ENCODE measurements around the gene TMPRSS9.

The TMPRSS9 gene

GRCh38 chr19:2436384-2436783, 76.3 kb downstream of the TMPRSS9 start:
- H3K27me3 Mint-ChIP-seq = no peaks in the 10 kb centered on the region
- no peak overlapping the region for H3K4me3 Mint-ChIP-seq
- peaks cover 75% of the 10 kb centered on the region for H3K36me3 Mint-ChIP-seq (ENCODE audit: low read depth)
- no peak overlapping the region for H3K27ac Mint-ChIP-seq
- intact Hi-C loops (cut with micrococcal nuclease) = no loop called here
- H3K9me3 Mint-ChIP-seq = no peaks in the 10 kb centered on the region
- H3K4me1 Mint-ChIP-seq (ENCODE audit: low read depth) = no peaks in the 10 kb centered on the region

GRCh38 chr19:2436926-2437325, 76.9 kb downstream of the TMPRSS9 start:
- intact Hi-C loops (cut with micrococcal nuclease) = no loop called here
- H3K9me3 Mint-ChIP-seq = no peaks in the 10 kb centered on the region
- H3K4me3 Mint-ChIP-seq = no peak overlapping the region
- no peaks in the 10 kb centered on the region for H3K4me1 Mint-ChIP-seq (ENCODE audit: low read depth)
- H3K27ac Mint-ChIP-seq = no peak overlapping the region
- H3K36me3 Mint-ChIP-seq (ENCODE audit: low read depth) = peaks cover 75% of the 10 kb centered on the region
- no peaks in the 10 kb centered on the region for H3K27me3 Mint-ChIP-seq

- Mint-ChIP-seq H3K4me3 (no peak overlapping the region), H3K27me3 (no peaks in the 10 kb centered on the region), H3K4me1 (ENCODE audit: low read depth) (no peaks in the 10 kb centered on the region), H3K27ac (no peak overlapping the region), H3K36me3 (ENCODE audit: low read depth) (peaks cover 77% of the 10 kb centered on the region), H3K9me3 (no peaks in the 10 kb centered on the region)
- intact Hi-C loops (cut with micrococcal nuclease) = no loop called here
Observed at GRCh38 chr19:2438178-2438577, 78.1 kb downstream of the TMPRSS9 start.

- Mint-ChIP-seq H3K4me3 (no peak overlapping the region), H3K36me3 (ENCODE audit: low read depth) (peaks cover 73% of the 10 kb centered on the region), H3K9me3 (no peaks in the 10 kb centered on the region), H3K4me1 (ENCODE audit: low read depth) (no peaks in the 10 kb centered on the region), H3K27ac (no peak overlapping the region), H3K27me3 (no peaks in the 10 kb centered on the region)
- intact Hi-C loops (cut with micrococcal nuclease) = no loop called here
Observed at GRCh38 chr19:2440515-2440914, 80.5 kb downstream of the TMPRSS9 start.

GRCh38 chr19:2441096-2441752, 81.2 kb downstream of the TMPRSS9 start:
- Mint-ChIP-seq H3K4me1 (ENCODE audit: low read depth) (peaks cover 2% of the 10 kb centered on the region), H3K9me3 (no peaks in the 10 kb centered on the region), H3K4me3 (no peak overlapping the region), H3K27ac (no peak overlapping the region), H3K36me3 (ENCODE audit: low read depth) (peaks cover 71% of the 10 kb centered on the region), H3K27me3 (no peaks in the 10 kb centered on the region)
- intact Hi-C loops (cut with micrococcal nuclease) = no loop called here

GRCh38 chr19:2443116-2443784, 83.2 kb downstream of the TMPRSS9 start:
- Mint-ChIP-seq H3K36me3 (ENCODE audit: low read depth) (peaks cover 57% of the 10 kb centered on the region), H3K27me3 (no peaks in the 10 kb centered on the region), H3K4me3 (no peak overlapping the region), H3K27ac (no peak overlapping the region), H3K4me1 (ENCODE audit: low read depth) (peaks cover 9% of the 10 kb centered on the region), H3K9me3 (no peaks in the 10 kb centered on the region)
- intact Hi-C loops (cut with micrococcal nuclease) = no loop called here

- Mint-ChIP-seq H3K4me1 (ENCODE audit: low read depth) (peaks cover 9% of the 10 kb centered on the region), H3K36me3 (ENCODE audit: low read depth) (peaks cover 55% of the 10 kb centered on the region), H3K27ac (no peak overlapping the region), H3K27me3 (no peaks in the 10 kb centered on the region), H3K4me3 (no peak overlapping the region), H3K9me3 (no peaks in the 10 kb centered on the region)
- intact Hi-C loops (cut with micrococcal nuclease) = no loop called here
Observed at GRCh38 chr19:2443785-2444182, 83.7 kb downstream of the TMPRSS9 start.

GRCh38 chr19:2444251-2445002, 84.4 kb downstream of the TMPRSS9 start:
- no peaks in the 10 kb centered on the region for H3K27me3 Mint-ChIP-seq
- H3K4me3 Mint-ChIP-seq = no peak overlapping the region
- peaks cover 55% of the 10 kb centered on the region for H3K36me3 Mint-ChIP-seq (ENCODE audit: low read depth)
- no peaks in the 10 kb centered on the region for H3K9me3 Mint-ChIP-seq
- H3K4me1 Mint-ChIP-seq (ENCODE audit: low read depth) = peaks cover 9% of the 10 kb centered on the region
- intact Hi-C loops (cut with micrococcal nuclease) = no loop called here
- H3K27ac Mint-ChIP-seq = no peak overlapping the region

- peaks cover 9% of the 10 kb centered on the region for H3K4me1 Mint-ChIP-seq (ENCODE audit: low read depth)
- H3K27ac Mint-ChIP-seq = peak overlapping the region; percentile 75
- intact Hi-C loops (cut with micrococcal nuclease) = no loop called here
- peaks cover 56% of the 10 kb centered on the region for H3K36me3 Mint-ChIP-seq (ENCODE audit: low read depth)
- no peaks in the 10 kb centered on the region for H3K9me3 Mint-ChIP-seq
- H3K27me3 Mint-ChIP-seq = no peaks in the 10 kb centered on the region
- no peak overlapping the region for H3K4me3 Mint-ChIP-seq
Observed at GRCh38 chr19:2446381-2446780, 86.3 kb downstream of the TMPRSS9 start.

- Mint-ChIP-seq H3K4me1 (ENCODE audit: low read depth) (peaks cover 9% of the 10 kb centered on the region), H3K4me3 (no peak overlapping the region), H3K36me3 (ENCODE audit: low read depth) (peaks cover 30% of the 10 kb centered on the region), H3K9me3 (no peaks in the 10 kb centered on the region), H3K27ac (no peak overlapping the region), H3K27me3 (no peaks in the 10 kb centered on the region)
- intact Hi-C loops (cut with micrococcal nuclease) = no loop called here
Observed at GRCh38 chr19:2449019-2449418, 89.0 kb downstream of the TMPRSS9 start.

GRCh38 chr19:2451138-2451537, 91.1 kb downstream of the TMPRSS9 start:
- intact Hi-C loops (cut with micrococcal nuclease) = no loop called here
- Mint-ChIP-seq H3K4me3 (no peak overlapping the region), H3K36me3 (ENCODE audit: low read depth) (peaks cover 20% of the 10 kb centered on the region), H3K27ac (no peak overlapping the region), H3K27me3 (no peaks in the 10 kb centered on the region), H3K9me3 (no peaks in the 10 kb centered on the region), H3K4me1 (ENCODE audit: low read depth) (peaks cover 26% of the 10 kb centered on the region)

GRCh38 chr19:2451741-2452140, 91.7 kb downstream of the TMPRSS9 start:
- no peaks in the 10 kb centered on the region for H3K9me3 Mint-ChIP-seq
- H3K27ac Mint-ChIP-seq = no peak overlapping the region
- no peak overlapping the region for H3K4me3 Mint-ChIP-seq
- H3K36me3 Mint-ChIP-seq (ENCODE audit: low read depth) = peaks cover 25% of the 10 kb centered on the region
- no peaks in the 10 kb centered on the region for H3K27me3 Mint-ChIP-seq
- intact Hi-C loops (cut with micrococcal nuclease) = no loop called here
- H3K4me1 Mint-ChIP-seq (ENCODE audit: low read depth) = peaks cover 20% of the 10 kb centered on the region

GRCh38 chr19:2453431-2454025, 93.5 kb downstream of the TMPRSS9 start:
- Mint-ChIP-seq H3K27ac (no peak overlapping the region), H3K4me1 (ENCODE audit: low read depth) (peaks cover 25% of the 10 kb centered on the region), H3K9me3 (no peaks in the 10 kb centered on the region), H3K36me3 (ENCODE audit: low read depth) (peaks cover 20% of the 10 kb centered on the region), H3K27me3 (no peaks in the 10 kb centered on the region), H3K4me3 (no peak overlapping the region)
- intact Hi-C loops (cut with micrococcal nuclease) = no loop called here
